Measurements from ENCODE around the gene MCU.

MCU gene

GRCh38 chr10:72841487-72841886 lies 149.5 kb downstream of the MCU start:
- no peak overlapping the region for H2AFZ ChIP-seq (ENCODE audit: low read depth)
- H3K27ac ChIP-seq = no peak overlapping the region
- H3K4me3 ChIP-seq (IDR thresholded peaks at IDR 0.05; ENCODE audit: insufficient read depth, low read depth, low read length) = no peak overlapping the region
- H4K20me1 ChIP-seq (ENCODE audit: insufficient read depth) = no peaks in the 10 kb centered on the region
- TF ChIP-seq, protein P1, sequence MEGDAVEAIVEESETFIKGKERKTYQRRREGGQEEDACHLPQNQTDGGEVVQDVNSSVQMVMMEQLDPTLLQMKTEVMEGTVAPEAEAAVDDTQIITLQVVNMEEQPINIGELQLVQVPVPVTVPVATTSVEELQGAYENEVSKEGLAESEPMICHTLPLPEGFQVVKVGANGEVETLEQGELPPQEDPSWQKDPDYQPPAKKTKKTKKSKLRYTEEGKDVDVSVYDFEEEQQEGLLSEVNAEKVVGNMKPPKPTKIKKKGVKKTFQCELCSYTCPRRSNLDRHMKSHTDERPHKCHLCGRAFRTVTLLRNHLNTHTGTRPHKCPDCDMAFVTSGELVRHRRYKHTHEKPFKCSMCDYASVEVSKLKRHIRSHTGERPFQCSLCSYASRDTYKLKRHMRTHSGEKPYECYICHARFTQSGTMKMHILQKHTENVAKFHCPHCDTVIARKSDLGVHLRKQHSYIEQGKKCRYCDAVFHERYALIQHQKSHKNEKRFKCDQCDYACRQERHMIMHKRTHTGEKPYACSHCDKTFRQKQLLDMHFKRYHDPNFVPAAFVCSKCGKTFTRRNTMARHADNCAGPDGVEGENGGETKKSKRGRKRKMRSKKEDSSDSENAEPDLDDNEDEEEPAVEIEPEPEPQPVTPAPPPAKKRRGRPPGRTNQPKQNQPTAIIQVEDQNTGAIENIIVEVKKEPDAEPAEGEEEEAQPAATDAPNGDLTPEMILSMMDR (conservative IDR thresholded peaks at IDR 0.05; ENCODE audit: low read depth, low read length) = no peak
- no peaks in the 10 kb centered on the region for H3K36me3 ChIP-seq (ENCODE audit: insufficient read depth)
- H3K79me2 ChIP-seq (ENCODE audit: insufficient read depth, low read depth) = no peaks in the 10 kb centered on the region
- no peak overlapping the region for H3K4me2 ChIP-seq
- no peaks in the 10 kb centered on the region for H3K27me3 ChIP-seq (ENCODE audit: insufficient read depth, low read depth)
- H3K4me1 ChIP-seq (ENCODE audit: low read depth, poor library complexity, severe bottlenecking) = no peaks in the 10 kb centered on the region
- H3K9ac ChIP-seq = no peak overlapping the region

DNA sequence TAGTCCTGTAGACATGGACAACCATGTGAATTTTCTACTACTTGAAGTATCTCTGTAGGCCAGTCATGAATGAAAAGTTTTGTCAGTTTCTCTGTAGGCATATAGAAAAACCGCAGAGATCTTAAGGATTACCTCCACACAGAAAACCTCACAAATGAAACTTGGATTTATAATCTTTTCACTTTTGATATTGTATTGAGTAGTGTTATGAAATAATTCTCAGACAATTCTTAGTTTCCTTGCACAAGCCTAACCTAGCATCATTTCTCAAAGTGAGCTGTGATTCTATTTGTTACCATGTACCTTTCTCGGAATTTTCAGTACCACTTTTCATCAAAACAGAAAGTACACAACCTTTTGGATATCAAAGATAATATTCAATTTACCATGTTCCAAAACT lies 150.2 kb downstream of the MCU start:
- no peak overlapping the region for H3K9ac ChIP-seq
- no peaks in the 10 kb centered on the region for H3K36me3 ChIP-seq (ENCODE audit: insufficient read depth)
- no peaks in the 10 kb centered on the region for H4K20me1 ChIP-seq (ENCODE audit: insufficient read depth)
- TF ChIP-seq, protein P1 (conservative IDR thresholded peaks at IDR 0.05; ENCODE audit: low read depth, low read length) = no peak
- no peak overlapping the region for H3K4me2 ChIP-seq
- no peak overlapping the region for H3K27ac ChIP-seq
- no peaks in the 10 kb centered on the region for H3K79me2 ChIP-seq (ENCODE audit: insufficient read depth, low read depth)
- H3K27me3 ChIP-seq (ENCODE audit: insufficient read depth, low read depth) = no peaks in the 10 kb centered on the region
- H3K4me3 ChIP-seq (IDR thresholded peaks at IDR 0.05; ENCODE audit: insufficient read depth, low read depth, low read length) = no peak overlapping the region
- no peaks in the 10 kb centered on the region for H3K4me1 ChIP-seq (ENCODE audit: low read depth, poor library complexity, severe bottlenecking)
- no peak overlapping the region for H2AFZ ChIP-seq (ENCODE audit: low read depth)

DNA sequence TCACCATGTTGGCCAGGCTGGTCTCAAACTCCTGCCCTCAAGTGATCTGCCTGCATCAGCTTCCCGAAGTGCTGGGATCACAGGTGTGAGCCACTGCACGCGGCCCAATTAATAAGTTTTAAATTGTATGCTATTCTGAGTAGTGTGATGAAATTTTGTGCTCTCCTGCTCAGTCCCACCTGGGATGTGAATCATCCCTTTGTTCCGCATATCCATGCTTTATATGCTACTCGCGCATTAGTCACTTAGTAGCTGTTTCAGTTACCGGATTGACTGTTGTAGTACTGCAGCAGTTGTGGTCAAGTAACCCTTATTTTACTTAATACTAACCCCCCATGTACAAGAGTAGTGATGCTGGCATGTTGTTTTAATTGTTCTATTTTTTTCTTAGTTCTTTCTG lies 154.3 kb downstream of the MCU start:
- H3K79me2 ChIP-seq (ENCODE audit: insufficient read depth, low read depth) = no peaks in the 10 kb centered on the region
- TF ChIP-seq, protein P1 (conservative IDR thresholded peaks at IDR 0.05; ENCODE audit: low read depth, low read length) = no peak
- H3K9ac ChIP-seq = no peak overlapping the region
- no peaks in the 10 kb centered on the region for H3K36me3 ChIP-seq (ENCODE audit: insufficient read depth)
- no peak overlapping the region for H3K4me3 ChIP-seq (IDR thresholded peaks at IDR 0.05; ENCODE audit: insufficient read depth, low read depth, low read length)
- no peaks in the 10 kb centered on the region for H3K4me1 ChIP-seq (ENCODE audit: low read depth, poor library complexity, severe bottlenecking)
- no peaks in the 10 kb centered on the region for H4K20me1 ChIP-seq (ENCODE audit: insufficient read depth)
- no peak overlapping the region for H3K27ac ChIP-seq
- no peak overlapping the region for H3K4me2 ChIP-seq
- no peak overlapping the region for H2AFZ ChIP-seq (ENCODE audit: low read depth)
- no peaks in the 10 kb centered on the region for H3K27me3 ChIP-seq (ENCODE audit: insufficient read depth, low read depth)

DNA sequence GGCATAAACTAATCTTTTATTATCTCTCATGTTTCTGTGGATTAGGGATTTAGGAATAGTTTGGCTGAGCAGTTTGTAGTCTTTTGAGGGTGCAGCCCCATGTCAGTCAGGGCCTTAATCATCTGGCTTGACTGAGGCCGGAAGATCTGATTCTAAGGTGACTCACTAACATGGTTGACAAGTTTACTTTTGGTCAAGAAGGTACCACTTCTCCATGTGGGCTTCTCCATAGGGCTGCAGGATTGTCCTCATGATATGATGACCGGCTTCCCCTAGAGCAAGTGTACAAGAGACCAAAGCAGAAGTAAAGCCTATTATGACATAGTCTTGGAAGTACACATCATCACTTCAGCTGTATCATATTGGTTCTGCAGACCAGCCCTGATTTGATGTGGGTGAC lies 155.7 kb downstream of the MCU start:
- TF ChIP-seq, protein P1 (conservative IDR thresholded peaks at IDR 0.05; ENCODE audit: low read depth, low read length) = no peak
- H3K4me1 ChIP-seq (ENCODE audit: low read depth, poor library complexity, severe bottlenecking) = no peaks in the 10 kb centered on the region
- no peaks in the 10 kb centered on the region for H3K27me3 ChIP-seq (ENCODE audit: insufficient read depth, low read depth)
- no peak overlapping the region for H3K4me2 ChIP-seq
- no peaks in the 10 kb centered on the region for H3K36me3 ChIP-seq (ENCODE audit: insufficient read depth)
- H3K79me2 ChIP-seq (ENCODE audit: insufficient read depth, low read depth) = no peaks in the 10 kb centered on the region
- no peak overlapping the region for H3K27ac ChIP-seq
- no peak overlapping the region for H3K4me3 ChIP-seq (IDR thresholded peaks at IDR 0.05; ENCODE audit: insufficient read depth, low read depth, low read length)
- H4K20me1 ChIP-seq (ENCODE audit: insufficient read depth) = no peaks in the 10 kb centered on the region
- no peak overlapping the region for H2AFZ ChIP-seq (ENCODE audit: low read depth)
- H3K9ac ChIP-seq = no peak overlapping the region

Measured in KMS-11 (cell line).